Activated naive CD8-positive, alpha-beta T cell treated with anti-CD3 and anti-CD28 coated beads, Interleukin-2, amount 10 ng/mL, durations not matched to agents 7 days and 5 days (primary cell): ENCODE measurements around the gene EPAS1. TPM values are rescaled to one million over a fixed set of nuclear protein-coding genes. Genes with fewer than 3 reads are reported as not detected.

Experiments
- ATAC-seq: fragments of 150-1000 bp; cut with Tn5 transposase; one replicate; pipeline ENCODE4 v1.10.0; 2021; ENCODE audit warnings: low read depth, moderate library complexity
- POLR2A ChIA-PET: fragments of 350-600 bp; sonication (Branson Sonifier 250); formaldehyde crosslinking; loops from one replicate; lab custom pipeline; 2021; ENCODE audit warnings: antibody characterized with exemption; lab: Charles Lee
- DNase-seq: peaks from one replicate; pipeline ENCODE4 v3.0.0; 2021
- H3K27ac Mint-ChIP-seq: one replicate; pipeline ENCODE4 v1.8.0; 2022; ENCODE audit warnings: mild to moderate bottlenecking, mixed read lengths
- H3K27me3 Mint-ChIP-seq: one replicate; pipeline ENCODE4 v1.8.0; 2022; ENCODE audit warnings: mild to moderate bottlenecking, moderate library complexity, mixed read lengths
- H3K36me3 Mint-ChIP-seq: one replicate; pipeline ENCODE4 v1.8.0; 2021; ENCODE audit warnings: mild to moderate bottlenecking, mixed read lengths
- H3K4me1 Mint-ChIP-seq: one replicate; pipeline ENCODE4 v1.8.0; 2021; ENCODE audit warnings: mixed read lengths
- H3K4me3 Mint-ChIP-seq: one replicate; pipeline ENCODE4 v1.8.0; 2022; ENCODE audit warnings: mild to moderate bottlenecking, moderate library complexity, mixed read lengths
- H3K9me3 Mint-ChIP-seq: one replicate; pipeline ENCODE4 v1.8.0; 2021; ENCODE audit warnings: mixed read lengths
- total RNA-seq, 2 experiments: library from RNA; stranded (reverse); gene quantifications; one replicate each; pipeline ENCODE4 v1.2.3, GENCODE V29; 2021

EPAS1 gene
- total RNA-seq, 2 experiments from 2014 or later = 11.7 to 13.1 TPM

DNA sequence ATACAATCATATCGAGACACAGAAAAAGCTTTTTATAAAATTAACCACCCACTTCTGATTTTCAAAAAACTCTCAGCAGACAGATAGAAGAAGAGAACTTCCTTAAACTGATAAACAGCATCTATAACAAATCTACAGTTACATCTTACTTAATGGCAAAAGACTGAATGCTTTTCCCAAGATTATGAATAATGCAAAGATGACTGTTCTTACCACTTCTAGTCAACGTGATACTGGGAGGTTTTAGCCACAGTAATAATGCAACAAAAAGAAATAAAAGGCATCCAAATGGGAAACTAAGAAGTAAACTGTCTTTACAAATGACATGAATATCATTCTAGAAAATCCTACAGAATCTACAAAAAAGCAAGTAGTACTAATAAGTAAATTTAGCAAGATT lies 124.2 kb downstream of the EPAS1 start:
- Mint-ChIP-seq H3K9me3 (peaks cover 14% of the 10 kb centered on the region), H3K27ac (no peak overlapping the region), H3K36me3 (no peaks in the 10 kb centered on the region), H3K27me3 (peaks cover 4% of the 10 kb centered on the region), H3K4me1 (no peaks in the 10 kb centered on the region), H3K4me3 (no peak overlapping the region)
- ATAC-seq (no peak), DNase-seq (no peak)
- POLR2A ChIA-PET = no interaction called here

GRCh38 chr2:46422717-46423394 lies 125.6 kb downstream of the EPAS1 start:
- POLR2A ChIA-PET = interaction anchor here (0.5 to 0.6 kb wide), 2 partner anchors 278 to 501 kb away, joined by 3 read pairs; no protein-coding TSS in a partner anchor
- peaks cover 11% of the 10 kb centered on the region for H3K9me3 Mint-ChIP-seq

GRCh38 chr2:46424937-46425336 lies 127.7 kb downstream of the EPAS1 start:
- Mint-ChIP-seq H3K27me3 (no peaks in the 10 kb centered on the region), H3K9me3 (peaks cover 4% of the 10 kb centered on the region), H3K4me1 (no peaks in the 10 kb centered on the region), H3K27ac (no peak overlapping the region), H3K4me3 (no peak overlapping the region), H3K36me3 (no peaks in the 10 kb centered on the region)
- POLR2A ChIA-PET = no interaction called here
- no peak for ATAC-seq
- no peak for DNase-seq

More at GRCh38 chr2:46422717-46423394, 125.6 kb downstream of the EPAS1 start:
- DNase-seq = no peak
- H3K27me3 Mint-ChIP-seq = peaks cover 4% of the 10 kb centered on the region
- no peak for ATAC-seq
- H3K4me3 Mint-ChIP-seq = no peak overlapping the region
- H3K4me1 Mint-ChIP-seq = no peaks in the 10 kb centered on the region
- no peak overlapping the region for H3K27ac Mint-ChIP-seq
- H3K36me3 Mint-ChIP-seq = no peaks in the 10 kb centered on the region

DNA sequence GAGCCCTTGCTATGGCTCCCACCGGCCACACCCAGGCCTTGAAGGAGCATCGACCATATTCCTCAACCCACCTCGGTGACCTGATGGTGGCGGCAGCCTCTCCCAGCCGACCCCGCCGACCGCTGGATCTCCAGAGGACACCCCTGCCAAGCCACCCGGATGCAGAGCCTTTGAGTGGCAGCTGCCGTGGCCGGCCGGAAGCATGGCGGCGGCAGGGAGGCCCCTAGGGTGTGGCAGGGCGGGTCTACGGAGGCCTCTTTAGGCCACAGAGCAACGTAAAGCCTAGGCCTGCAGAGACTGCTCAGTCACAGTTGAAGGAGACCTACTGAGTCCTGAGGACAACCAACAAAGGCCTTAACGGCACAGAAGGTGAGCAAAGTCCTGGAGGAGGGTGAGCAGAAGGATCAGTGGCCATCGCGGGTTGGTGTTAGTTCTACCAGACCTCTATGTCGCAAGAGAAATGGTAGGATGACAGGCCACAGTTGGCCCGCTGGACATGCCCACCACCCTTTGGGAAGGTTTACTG lies 131.8 kb downstream of the EPAS1 start:
- no peak for ATAC-seq
- Mint-ChIP-seq H3K36me3 (no peaks in the 10 kb centered on the region), H3K27ac (no peak overlapping the region), H3K9me3 (peaks cover 4% of the 10 kb centered on the region), H3K27me3 (peaks cover 4% of the 10 kb centered on the region), H3K4me3 (no peak overlapping the region), H3K4me1 (peaks cover 14% of the 10 kb centered on the region)
- POLR2A ChIA-PET = no interaction called here
- no peak for DNase-seq

GRCh38 chr2:46430413-46430812 lies 133.2 kb downstream of the EPAS1 start:
- POLR2A ChIA-PET = interaction anchor here (0.7 kb wide), 1 partner anchor 9 kb away, joined by 3 read pairs; no protein-coding TSS in a partner anchor
- H3K4me3 Mint-ChIP-seq = no peak overlapping the region
- ATAC-seq = no peak

GRCh38 chr2:46430992-46431391 lies 133.8 kb downstream of the EPAS1 start:
- POLR2A ChIA-PET = interaction anchor here (0.7 kb wide), 1 partner anchor 9 kb away, joined by 3 read pairs; no protein-coding TSS in a partner anchor
- Mint-ChIP-seq H3K9me3 (peaks cover 4% of the 10 kb centered on the region), H3K27ac (no peak overlapping the region), H3K27me3 (peaks cover 4% of the 10 kb centered on the region), H3K4me3 (peak overlapping the region; percentile 0), H3K4me1 (peaks cover 16% of the 10 kb centered on the region), H3K36me3 (no peaks in the 10 kb centered on the region)
- DNase-seq (no peak), ATAC-seq (peak; percentile 7)

More at GRCh38 chr2:46430413-46430812, 133.2 kb downstream of the EPAS1 start:
- Mint-ChIP-seq H3K27ac (no peak overlapping the region), H3K36me3 (no peaks in the 10 kb centered on the region), H3K27me3 (peaks cover 4% of the 10 kb centered on the region), H3K9me3 (peaks cover 4% of the 10 kb centered on the region), H3K4me1 (peaks cover 16% of the 10 kb centered on the region)
- DNase-seq = no peak

GRCh38 chr2:46431481-46432235 lies 134.5 kb downstream of the EPAS1 start:
- POLR2A ChIA-PET = no interaction called here
- ATAC-seq = peak; percentile 14
- Mint-ChIP-seq H3K4me3 (no peak overlapping the region), H3K27ac (no peak overlapping the region), H3K4me1 (peaks cover 16% of the 10 kb centered on the region), H3K27me3 (peaks cover 6% of the 10 kb centered on the region), H3K36me3 (peaks cover 2% of the 10 kb centered on the region), H3K9me3 (peaks cover 7% of the 10 kb centered on the region)
- no peak for DNase-seq

GRCh38 chr2:46434851-46435273 lies 137.7 kb downstream of the EPAS1 start:
- Mint-ChIP-seq H3K4me1 (peaks cover 31% of the 10 kb centered on the region), H3K36me3 (peaks cover 5% of the 10 kb centered on the region), H3K4me3 (no peak overlapping the region), H3K27me3 (peaks cover 6% of the 10 kb centered on the region), H3K27ac (no peak overlapping the region), H3K9me3 (peaks cover 5% of the 10 kb centered on the region)
- no peak for DNase-seq
- POLR2A ChIA-PET = no interaction called here
- no peak for ATAC-seq

DNA sequence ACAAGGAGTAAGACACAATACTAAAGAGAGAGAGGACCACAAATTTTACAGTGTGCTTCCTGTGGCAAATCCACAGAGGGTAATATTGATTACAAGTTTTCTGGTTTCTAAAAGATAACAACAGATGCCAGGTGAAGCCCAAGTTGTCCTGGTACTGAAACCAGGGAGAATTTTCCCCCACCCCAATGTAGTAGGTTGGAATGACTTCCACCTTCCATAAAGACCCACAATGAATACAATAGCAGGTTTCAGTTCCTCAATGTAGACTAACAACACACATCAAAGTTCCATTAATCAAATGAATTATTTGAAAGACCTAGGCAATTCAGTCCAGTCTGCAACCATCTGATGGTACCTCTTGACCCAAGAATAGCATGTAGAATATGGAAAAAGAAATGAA lies 138.1 kb downstream of the EPAS1 start:
- H3K4me3 Mint-ChIP-seq = no peak overlapping the region
- no peak overlapping the region for H3K27ac Mint-ChIP-seq
- ATAC-seq (no peak), DNase-seq (no peak)
- peaks cover 5% of the 10 kb centered on the region for H3K9me3 Mint-ChIP-seq
- peaks cover 36% of the 10 kb centered on the region for H3K4me1 Mint-ChIP-seq
- H3K36me3 Mint-ChIP-seq = peaks cover 5% of the 10 kb centered on the region
- POLR2A ChIA-PET = no interaction called here
- H3K27me3 Mint-ChIP-seq = peaks cover 6% of the 10 kb centered on the region

GRCh38 chr2:46435796-46436360 lies 138.7 kb downstream of the EPAS1 start:
- POLR2A ChIA-PET = no interaction called here
- H3K36me3 Mint-ChIP-seq = peaks cover 5% of the 10 kb centered on the region
- H3K9me3 Mint-ChIP-seq = peaks cover 5% of the 10 kb centered on the region
- no peak overlapping the region for H3K4me3 Mint-ChIP-seq
- no peak for DNase-seq
- peaks cover 34% of the 10 kb centered on the region for H3K4me1 Mint-ChIP-seq
- H3K27ac Mint-ChIP-seq = no peak overlapping the region
- H3K27me3 Mint-ChIP-seq = peaks cover 6% of the 10 kb centered on the region
- no peak for ATAC-seq

Other genes with a start within 250 kb of the EPAS1 start
- gene TMEM247, start 182.2 kb downstream of the EPAS1 start, total RNA-seq = not detected
- 10 to 100 TPM; 16.7 to 21.8 TPM for gene RHOQ, start 245.1 kb downstream of the EPAS1 start, total RNA-seq
- gene ATP6V1E2, start 245.2 kb downstream of the EPAS1 start, total RNA-seq = 10 to 100 TPM in 1 of 2 experiments, 1 to 10 TPM in 1; 9.6 to 10.7 TPM